GM19463 (cell line): Measurements from ENCODE around the gene USP28.
"Not testable (repeated sequence)": the region's sequence is repeated elsewhere in the genome, so short reads cannot be mapped to it uniquely, and the experiment has no call there.

Experiments used
- ATAC-seq: cut with Tn5 transposase; IDR thresholded peaks from one replicate; pipeline ENCODE4 v1.9.1; 2021; ENCODE audit warnings: mild to moderate bottlenecking, moderate library complexity; ENCODE audit not compliant: unreplicated experiment

Gene USP28

GRCh38 chr11:113840932-113841664, 34.3 kb downstream of the USP28 start:
- no peak for ATAC-seq

GRCh38 chr11:113839842-113840241, 35.5 kb downstream of the USP28 start:
- peak; percentile 94 for ATAC-seq

GRCh38 chr11:113838005-113838404, 37.4 kb downstream of the USP28 start:
- no peak for ATAC-seq

GRCh38 chr11:113835306-113835705, 40.1 kb downstream of the USP28 start:
- no peak for ATAC-seq

- ATAC-seq = no peak
These were observed 42.2 kb downstream of the USP28 start for GRCh38 chr11:113833151-113833550.

GRCh38 chr11:113831314-113831713, 44.1 kb downstream of the USP28 start:
- peak; percentile 87 for ATAC-seq

- ATAC-seq = no peak
These were observed 45.6 kb downstream of the USP28 start for GRCh38 chr11:113829751-113830150.

GRCh38 chr11:113828191-113828590, 47.2 kb downstream of the USP28 start:
- ATAC-seq = no peak

- ATAC-seq = no peak
These were observed 47.9 kb downstream of the USP28 start for GRCh38 chr11:113827477-113827876.

GRCh38 chr11:113818426-113818825, 56.9 kb downstream of the USP28 start:
- no peak for ATAC-seq

- no peak for ATAC-seq
These were observed 57.7 kb downstream of the USP28 start for GRCh38 chr11:113817626-113818025.

- no peak for ATAC-seq
These were observed 58.2 kb downstream of the USP28 start for GRCh38 chr11:113817162-113817561.

GRCh38 chr11:113814181-113814580, 61.2 kb downstream of the USP28 start:
- ATAC-seq = no peak

GRCh38 chr11:113808931-113809330, 66.4 kb downstream of the USP28 start:
- no peak for ATAC-seq

- ATAC-seq = no peak
These were observed 69.0 kb downstream of the USP28 start for GRCh38 chr11:113806406-113806805.

- no peak for ATAC-seq
These were observed 69.7 kb downstream of the USP28 start for GRCh38 chr11:113805640-113806039.

GRCh38 chr11:113802621-113803020, 72.8 kb downstream of the USP28 start:
- ATAC-seq = no peak

- ATAC-seq = peak; percentile 75
These were observed 78.6 kb downstream of the USP28 start for GRCh38 chr11:113796663-113797259.

- no peak for ATAC-seq
These were observed 85.6 kb downstream of the USP28 start for GRCh38 chr11:113789675-113790320.

- not testable (repeated sequence) for ATAC-seq
These were observed 86.4 kb downstream of the USP28 start for GRCh38 chr11:113789016-113789415.

- ATAC-seq = no peak
These were observed 93.2 kb downstream of the USP28 start for GRCh38 chr11:113782134-113782533.

- no peak for ATAC-seq
These were observed 93.7 kb downstream of the USP28 start for GRCh38 chr11:113781682-113782081.
